T-helper 1 cell (primary cell): ENCODE data around the gene C4orf54.

ENCODE experiments used
- DNase-seq, 5 donors: peaks; one replicate each; pipeline ENCODE4 v3.0.0-alpha.2; 2012 to 2020

The C4orf54 gene

GRCh38 chr4:99651811-99652485 lies 5.7 kb downstream of the C4orf54 start:
- DNase-seq = no peak

DNA sequence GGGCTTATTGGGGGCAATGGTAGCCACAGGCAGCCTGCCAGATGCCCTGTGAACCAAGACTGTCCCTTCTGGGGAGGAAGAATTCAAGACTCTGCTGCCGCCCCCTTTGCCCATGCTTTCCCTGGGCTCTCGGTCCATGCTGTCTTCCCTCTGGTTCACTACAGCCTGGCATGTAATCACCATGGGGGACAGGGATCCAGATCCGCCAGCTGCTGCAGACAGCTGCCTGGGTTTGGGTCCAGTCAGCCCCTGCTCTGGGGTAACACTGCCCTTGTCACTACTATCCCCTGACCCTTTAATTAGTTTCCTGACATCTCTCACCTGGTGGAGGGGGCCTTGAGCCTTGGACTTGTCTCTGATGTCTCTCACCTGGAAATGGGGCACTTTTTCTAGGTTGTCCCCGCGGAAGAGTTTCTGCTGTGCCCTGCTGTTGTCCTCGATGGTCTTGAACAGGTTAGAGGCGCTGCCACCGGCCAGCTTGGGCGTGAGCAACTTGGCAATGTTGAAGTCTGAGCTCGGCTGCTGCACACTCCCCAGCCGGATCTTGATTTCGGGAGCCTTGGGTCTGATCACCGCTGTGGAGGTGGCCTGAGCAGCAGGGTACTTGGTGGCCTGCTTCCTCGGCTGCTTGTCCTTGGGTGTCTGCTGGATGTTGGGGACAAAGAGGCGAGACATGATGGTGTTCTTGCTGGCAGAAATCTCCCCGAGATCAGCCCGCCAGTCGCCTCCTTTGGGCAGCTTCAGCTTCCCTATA lies 6.4 kb downstream of the C4orf54 start:
- no peak for DNase-seq

- no peak for DNase-seq
Measured at GRCh38 chr4:99649778-99650177, 7.8 kb downstream of the C4orf54 start.

DNA sequence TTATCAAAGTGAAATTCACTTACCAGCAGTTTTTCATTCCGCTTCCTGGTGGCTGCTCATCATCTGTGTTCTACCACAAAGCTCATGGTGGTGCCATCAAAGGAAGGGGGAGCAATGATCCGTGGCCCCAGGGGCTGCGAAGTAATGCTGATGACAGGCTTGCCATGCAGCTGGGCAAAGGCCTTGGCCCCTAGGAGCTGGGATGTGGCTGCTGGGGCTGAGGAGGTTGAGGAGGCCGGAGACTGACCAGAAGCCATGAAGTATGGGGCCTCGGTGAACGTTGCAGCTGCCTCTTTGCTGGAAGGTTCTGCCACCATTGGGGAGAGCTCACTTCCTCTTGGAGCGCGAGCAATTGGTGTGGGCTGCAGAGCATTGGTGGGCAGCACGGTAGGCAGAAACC lies 8.4 kb downstream of the C4orf54 start:
- no peak for DNase-seq

- DNase-seq = no peak
Measured at GRCh38 chr4:99648321-99648720, 9.3 kb downstream of the C4orf54 start.

DNA sequence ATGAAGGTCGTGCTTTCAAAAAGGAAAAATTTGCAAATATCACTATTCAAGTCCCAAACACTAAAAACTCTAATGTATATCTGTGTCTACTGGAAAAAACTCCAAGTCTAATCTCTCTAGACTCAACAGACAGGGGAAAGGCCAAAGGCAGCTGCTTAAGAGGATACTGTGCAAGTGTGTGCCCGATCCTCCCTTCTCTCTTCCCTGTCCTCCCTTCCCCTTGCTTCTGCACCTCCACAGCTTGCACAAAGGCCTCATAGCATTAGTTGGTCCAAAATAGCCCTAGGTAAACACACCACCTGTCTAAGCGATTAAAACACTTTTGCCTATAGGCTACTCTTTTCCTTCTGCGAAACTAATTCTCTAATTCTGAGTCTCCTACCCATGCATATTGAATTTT lies 10.6 kb downstream of the C4orf54 start:
- no peak for DNase-seq

- DNase-seq = no peak
Measured at GRCh38 chr4:99645638-99646037, 12.0 kb downstream of the C4orf54 start.

- DNase-seq = no peak
Measured at GRCh38 chr4:99645036-99645435, 12.6 kb downstream of the C4orf54 start.

GRCh38 chr4:99644453-99644852 lies 13.2 kb downstream of the C4orf54 start:
- DNase-seq = no peak

DNA sequence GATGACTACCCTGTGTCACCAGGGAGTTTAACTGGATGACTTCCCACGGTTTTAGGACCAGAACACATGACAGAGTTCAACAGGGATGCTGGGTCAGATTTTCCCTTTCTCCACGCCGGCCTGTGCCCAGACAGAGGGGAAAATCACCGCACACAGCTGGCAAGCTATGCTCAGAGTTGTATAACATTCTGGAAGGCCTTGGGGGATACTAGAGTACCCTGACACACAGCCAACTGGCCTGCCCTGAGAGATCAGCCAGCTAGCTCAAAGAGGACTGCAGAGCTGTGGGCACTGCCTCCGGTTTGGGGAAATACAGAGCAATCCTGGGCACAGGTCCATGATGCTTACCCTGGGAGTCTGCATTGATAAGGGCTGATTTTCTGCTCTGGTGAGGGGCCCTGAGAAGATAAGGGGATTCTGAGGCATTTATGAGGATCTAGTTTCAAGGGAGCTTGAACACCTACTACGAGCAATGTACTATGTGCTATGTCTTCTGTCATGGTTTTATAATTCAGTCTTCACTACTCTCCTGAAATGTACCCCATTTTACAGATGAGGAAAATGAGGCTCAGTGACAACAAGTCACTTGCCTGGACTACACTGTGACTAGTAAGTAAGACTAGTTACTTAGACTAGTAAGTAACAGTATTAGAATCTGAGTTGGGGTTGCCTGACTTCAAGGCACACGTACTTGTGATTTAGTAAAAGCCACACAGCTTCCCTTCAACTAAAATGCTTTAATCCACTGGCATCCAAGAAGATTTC lies 14.7 kb downstream of the C4orf54 start:
- no peak for DNase-seq

- no peak for DNase-seq
Measured at GRCh38 chr4:99640676-99641075, 17.0 kb downstream of the C4orf54 start.

- no peak for DNase-seq
Measured at GRCh38 chr4:99637174-99637573, 20.5 kb downstream of the C4orf54 start.

DNA sequence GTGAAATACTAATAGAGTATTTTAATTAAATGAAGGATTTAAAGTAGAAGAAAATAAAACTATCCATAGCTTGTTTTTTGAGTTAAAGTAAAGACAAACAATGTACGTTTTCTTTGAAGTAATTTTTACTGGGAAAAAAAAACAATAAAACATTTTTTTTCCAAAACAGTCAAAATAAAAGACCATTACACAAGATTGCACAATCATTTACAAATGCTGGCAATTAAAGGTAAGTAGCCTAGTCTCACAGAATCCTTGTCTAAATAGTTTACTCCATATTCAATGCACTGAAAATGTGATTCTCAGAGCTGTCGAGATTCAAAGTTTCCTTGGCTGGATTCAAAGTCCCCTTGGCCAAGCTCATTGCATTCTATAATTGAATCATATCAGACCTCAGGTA lies 21.2 kb downstream of the C4orf54 start:
- no peak for DNase-seq

DNA sequence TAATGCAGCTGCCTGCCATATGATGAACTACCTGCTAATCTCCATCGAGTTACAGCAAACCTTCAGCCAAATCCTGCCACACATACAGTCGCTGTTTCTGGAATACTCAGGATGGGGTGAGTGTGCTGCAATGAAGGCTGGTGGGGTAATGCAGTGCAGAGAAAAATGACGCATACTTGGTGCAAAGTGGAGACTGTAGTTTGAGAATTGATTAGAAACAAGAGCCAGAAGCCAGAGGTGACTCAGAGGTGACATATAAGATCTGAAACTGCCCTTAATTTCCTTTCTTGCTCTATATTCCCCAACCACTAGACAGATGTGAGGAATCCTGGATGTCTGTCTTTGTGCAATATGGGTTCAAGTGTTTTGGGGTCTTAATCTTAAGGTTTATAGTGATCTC lies 22.0 kb downstream of the C4orf54 start:
- DNase-seq = peak in 1 of 5 donors; percentile 23

- DNase-seq = no peak
Measured at GRCh38 chr4:99634742-99635360, 22.8 kb downstream of the C4orf54 start.

GRCh38 chr4:99633772-99634171 lies 23.9 kb downstream of the C4orf54 start:
- DNase-seq = no peak

DNA sequence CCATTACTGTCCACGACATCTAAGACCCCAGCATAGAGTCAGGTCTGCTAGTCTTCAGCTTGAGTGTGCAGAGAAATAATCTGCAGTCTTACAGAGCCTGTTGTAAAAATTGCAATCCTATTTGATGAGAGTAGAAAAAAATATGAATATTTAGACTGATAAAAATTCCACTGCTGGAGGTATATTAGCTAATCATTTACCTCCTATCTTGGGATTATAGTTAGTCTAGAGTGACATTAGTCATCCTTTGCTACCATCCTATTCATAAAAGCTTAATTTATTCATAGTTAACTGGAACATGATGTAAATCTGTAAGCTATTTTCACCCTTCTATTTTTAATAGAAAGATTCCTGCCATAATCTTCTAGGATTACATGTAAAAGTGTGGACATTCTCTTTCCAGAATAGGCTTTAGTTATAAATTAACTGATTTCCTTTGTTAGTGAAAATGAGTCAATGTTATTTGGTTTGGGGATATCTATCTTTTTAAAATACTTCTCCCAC lies 26.7 kb downstream of the C4orf54 start:
- no peak for DNase-seq

DNA sequence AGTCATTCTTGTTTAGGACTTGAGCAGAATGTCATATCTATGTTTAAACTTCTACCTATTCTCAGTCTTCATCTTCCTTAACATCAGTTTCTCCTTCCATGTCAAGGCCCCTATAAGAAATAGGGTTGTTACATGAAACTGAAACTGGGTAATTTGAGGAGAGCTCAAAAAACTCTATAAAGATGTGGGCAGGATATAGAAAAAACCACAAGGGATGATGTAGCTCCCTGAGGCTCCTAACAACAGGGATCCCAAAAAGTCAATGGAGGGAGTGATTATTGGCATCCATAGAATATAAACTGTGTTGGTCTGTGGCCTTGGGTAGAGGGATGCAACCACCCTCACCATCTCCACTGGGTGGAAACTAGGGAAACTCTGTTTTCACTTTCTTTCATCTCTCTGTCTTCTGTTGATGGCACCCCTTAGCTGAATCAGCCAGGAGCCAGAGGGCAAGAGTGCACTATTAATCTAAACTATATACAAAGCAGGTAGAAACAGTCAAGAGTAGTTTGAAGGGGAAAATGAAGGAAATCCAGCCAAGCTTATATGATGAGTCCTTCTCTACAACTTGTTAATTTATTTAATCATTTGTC lies 27.6 kb downstream of the C4orf54 start:
- DNase-seq = peak in 1 of 5 donors; percentile 8

DNA sequence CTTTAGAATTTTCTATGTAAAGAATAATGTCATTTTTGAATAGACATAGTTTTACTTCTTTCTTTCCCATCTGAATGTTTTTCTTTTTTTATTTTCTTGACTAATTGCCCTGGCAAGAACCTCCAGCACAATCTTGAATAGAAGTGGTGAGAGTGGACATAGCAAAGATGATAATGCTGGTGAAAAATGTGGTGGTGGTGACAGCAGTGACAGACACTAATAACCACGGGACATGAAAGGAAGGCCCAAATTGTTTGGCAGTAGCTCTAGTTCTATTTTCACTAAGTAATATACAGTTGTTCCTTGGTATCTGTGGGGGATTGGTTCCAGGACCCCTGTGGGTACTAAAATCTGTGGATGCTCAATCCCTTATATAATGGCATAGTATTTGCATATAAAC lies 29.6 kb downstream of the C4orf54 start:
- no peak for DNase-seq

GRCh38 chr4:99625369-99625768 lies 32.3 kb downstream of the C4orf54 start:
- no peak for DNase-seq

GRCh38 chr4:99624141-99624719 lies 33.4 kb downstream of the C4orf54 start:
- peak in 1 of 5 donors; percentile 7 for DNase-seq

DNA sequence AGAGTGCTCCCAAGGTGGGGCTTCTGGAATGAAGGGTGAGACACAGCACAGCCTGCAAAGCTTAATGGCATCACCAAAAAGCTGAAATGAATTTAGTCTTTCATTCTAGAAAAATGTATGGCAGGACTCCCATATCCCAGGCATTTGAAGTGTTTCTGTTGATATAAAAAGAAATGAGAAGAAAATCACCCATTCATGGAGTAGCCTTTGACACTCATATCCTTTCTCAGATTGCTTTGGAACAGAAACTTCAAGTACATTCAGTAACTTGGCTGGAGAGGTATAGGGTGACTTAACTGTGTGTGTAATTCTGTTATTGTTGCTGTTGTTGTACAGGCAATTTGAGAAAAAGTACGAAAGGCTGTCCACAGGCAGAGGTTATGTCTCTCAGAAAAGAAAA lies 35.3 kb downstream of the C4orf54 start:
- DNase-seq = no peak
